HG02840 (cell line): ENCODE measurements around the gene FAM193A.
"Not testable (repeated sequence)": the region's sequence is repeated elsewhere in the genome, so short reads cannot be mapped to it uniquely, and the experiment has no call there.

Experiments used
- ATAC-seq: cut with Tn5 transposase; IDR thresholded peaks from one replicate; pipeline ENCODE4 v1.9.1; 2021; ENCODE audit warnings: mild to moderate bottlenecking, moderate library complexity, moderate number of reproducible peaks; ENCODE audit not compliant: unreplicated experiment, low FRiP score

Gene FAM193A

GRCh38 chr4:2570036-2570435 lies 33.6 kb downstream of the FAM193A start:
- no peak for ATAC-seq

DNA sequence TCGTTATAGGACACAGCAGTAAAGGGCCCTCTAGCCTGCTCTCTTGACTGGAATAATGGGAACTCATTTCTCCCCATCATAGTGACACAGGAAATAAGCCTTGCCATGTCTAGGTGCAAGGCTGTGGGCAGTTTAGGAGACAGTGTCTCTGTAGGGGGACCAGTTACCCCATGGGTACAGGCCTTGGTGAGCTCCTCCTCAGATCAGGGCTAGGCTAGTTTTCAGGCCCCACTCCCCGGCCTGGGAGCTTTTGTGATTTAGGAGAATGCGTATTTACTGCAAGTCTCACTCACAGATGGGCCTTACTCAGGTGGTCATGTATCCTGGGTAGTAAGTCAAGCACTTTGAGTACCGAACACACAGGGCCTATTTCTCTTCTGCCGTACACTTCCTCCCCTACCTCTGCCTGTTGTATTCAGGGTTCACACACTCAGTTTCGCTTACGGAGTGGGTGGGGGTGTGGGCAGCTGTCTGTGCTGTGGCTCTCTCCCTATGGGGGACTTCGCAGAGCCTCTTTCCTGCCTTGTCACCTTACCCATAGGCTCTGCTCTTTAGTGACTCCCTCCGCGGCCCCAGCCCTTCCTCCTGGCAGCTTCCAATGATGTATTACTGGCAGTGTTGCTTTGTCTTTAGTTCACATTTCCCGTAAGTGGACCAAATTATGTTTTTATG lies 34.2 kb downstream of the FAM193A start:
- ATAC-seq = peak; percentile 58

GRCh38 chr4:2572076-2572475 lies 35.6 kb downstream of the FAM193A start:
- no peak for ATAC-seq

GRCh38 chr4:2572866-2573265 lies 36.4 kb downstream of the FAM193A start:
- ATAC-seq = no peak

DNA sequence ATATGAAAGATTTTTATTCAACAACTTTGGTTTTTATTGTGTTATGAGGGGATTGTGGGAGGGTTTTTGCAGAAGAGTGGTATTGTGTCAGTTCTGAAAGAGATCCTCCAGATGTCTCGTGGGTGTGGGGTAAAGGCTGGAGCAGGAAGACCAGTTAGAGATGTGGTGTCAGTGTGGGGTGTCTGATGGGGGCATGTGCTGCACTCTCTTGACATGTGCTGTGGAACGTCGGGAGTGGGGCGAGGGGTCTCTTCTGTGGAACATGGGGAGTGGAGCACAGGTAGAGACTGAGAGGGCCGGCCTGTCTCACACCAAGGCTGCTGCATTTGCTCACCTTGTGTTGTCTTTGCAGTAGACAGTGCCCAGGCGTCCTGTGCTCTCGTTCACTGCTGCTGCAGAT lies 37.6 kb downstream of the FAM193A start:
- no peak for ATAC-seq

DNA sequence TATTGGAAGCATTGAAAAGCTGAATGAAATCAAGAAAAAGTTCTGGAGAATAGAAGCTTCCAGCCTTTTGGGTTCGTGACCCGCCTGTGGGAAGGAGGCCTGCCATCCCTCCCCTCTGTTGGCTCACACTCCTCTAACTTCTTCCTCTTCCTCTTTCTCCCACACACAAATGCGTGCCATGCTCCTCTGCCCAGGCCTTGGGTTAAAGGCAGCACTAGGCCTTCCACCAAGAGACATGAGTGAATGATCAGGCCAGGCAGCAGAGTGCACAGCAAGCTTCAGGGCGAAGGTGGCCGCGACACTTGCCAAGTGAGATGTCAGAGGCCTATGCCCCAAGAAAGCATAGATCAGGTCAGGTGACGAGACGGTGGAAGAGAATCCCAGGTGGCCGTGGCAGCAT lies 38.4 kb downstream of the FAM193A start:
- no peak for ATAC-seq

DNA sequence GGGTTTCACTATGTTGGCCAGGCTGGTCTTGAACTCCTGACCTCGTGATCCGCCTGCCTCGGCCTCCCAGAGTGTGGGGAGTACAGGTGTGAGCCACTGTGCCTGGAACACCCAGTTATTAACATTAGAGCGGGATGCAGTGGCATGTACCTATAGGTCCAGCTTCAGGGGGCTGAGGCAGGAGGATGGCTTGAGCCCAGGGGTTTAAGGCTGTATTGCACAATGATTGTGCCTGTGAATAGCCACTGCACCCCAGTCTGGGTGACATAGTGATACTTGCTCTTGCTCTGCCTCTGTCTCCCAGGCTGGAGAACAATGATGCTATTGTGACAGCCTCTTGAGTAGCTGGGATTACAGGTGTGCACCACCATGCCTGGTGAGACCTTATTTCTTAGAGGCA lies 39.8 kb downstream of the FAM193A start:
- ATAC-seq = no peak

DNA sequence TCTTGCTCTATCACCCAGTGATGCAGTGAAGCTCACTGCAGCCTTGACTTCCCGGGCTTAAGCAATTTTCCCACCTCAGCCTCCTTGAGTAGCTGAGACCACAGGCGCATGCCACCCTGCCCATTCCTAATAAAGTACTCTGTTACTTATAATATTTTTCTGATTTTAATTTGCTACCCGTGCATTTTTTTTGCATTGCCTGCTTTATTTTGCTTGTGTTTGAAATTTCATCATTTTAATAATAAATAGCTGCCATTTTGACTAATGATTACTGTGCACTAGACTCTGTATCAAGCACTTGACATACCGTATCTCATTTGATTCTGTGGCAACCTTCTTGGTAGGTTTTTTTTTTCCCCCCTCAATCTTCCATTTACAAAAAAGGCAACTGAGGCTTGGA lies 41.7 kb downstream of the FAM193A start:
- no peak for ATAC-seq

GRCh38 chr4:2579910-2580309 lies 43.5 kb downstream of the FAM193A start:
- no peak for ATAC-seq

DNA sequence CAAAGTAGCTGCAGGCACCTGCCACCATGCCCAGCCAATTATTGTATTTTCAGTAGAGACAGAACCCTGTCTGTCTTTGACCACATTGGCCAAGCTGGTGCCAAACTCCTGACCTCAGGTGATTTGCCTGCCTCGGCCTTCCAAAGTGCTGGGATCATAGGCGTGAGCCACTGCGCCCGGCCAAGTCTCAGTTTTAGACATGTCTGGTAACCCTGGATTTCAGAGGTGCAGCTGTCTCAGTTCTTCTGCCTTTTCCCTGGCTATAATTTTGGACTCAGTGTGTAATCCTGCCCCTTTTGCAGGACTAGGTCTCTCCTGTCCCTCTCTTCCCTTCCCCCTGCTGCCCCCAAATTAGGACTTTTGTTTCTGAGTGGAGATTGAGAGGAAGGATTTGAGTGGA lies 46.6 kb downstream of the FAM193A start:
- no peak for ATAC-seq

DNA sequence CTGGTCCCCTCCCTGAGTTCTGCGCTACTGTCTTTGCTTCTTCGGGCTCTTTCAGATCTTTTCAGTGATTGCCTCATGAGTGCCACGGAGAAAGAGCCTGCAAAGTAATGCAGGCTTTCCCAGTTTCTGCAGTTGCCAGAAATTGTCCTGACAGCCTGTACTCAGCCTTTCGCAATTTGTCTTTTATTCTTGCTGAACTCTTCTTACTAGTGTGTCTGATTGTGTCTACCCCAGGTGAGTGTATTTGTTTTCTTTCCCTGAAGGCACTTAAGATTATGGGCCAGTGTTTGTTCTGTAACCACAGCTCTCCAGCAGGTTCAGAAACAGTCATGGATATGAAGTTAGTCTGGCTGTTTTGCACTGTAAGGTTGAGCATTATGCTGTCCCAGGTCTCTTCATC lies 47.1 kb downstream of the FAM193A start:
- no peak for ATAC-seq

DNA sequence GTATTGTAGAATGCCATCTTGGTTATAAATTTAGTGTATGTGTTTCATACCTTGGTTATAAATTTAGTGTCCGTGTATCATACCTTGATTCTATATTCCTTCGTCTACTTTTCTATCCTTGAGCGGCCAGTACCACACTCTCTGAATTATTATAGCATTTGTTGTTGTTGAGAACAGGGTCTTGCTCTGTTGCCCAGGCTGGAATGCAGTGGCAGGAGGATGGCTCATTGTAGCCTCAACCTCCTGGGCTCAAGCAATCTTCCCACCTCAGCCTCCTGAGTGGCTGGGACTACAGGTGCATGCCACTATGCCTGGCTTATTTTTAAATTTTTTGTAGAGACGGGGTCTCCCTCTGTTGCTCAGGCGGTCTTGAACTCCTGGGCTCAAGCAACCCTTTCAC lies 50.1 kb downstream of the FAM193A start:
- no peak for ATAC-seq

GRCh38 chr4:2587213-2587823 lies 50.9 kb downstream of the FAM193A start:
- no peak for ATAC-seq

- ATAC-seq = no peak
Observed at GRCh38 chr4:2588259-2588658, 51.8 kb downstream of the FAM193A start.

DNA sequence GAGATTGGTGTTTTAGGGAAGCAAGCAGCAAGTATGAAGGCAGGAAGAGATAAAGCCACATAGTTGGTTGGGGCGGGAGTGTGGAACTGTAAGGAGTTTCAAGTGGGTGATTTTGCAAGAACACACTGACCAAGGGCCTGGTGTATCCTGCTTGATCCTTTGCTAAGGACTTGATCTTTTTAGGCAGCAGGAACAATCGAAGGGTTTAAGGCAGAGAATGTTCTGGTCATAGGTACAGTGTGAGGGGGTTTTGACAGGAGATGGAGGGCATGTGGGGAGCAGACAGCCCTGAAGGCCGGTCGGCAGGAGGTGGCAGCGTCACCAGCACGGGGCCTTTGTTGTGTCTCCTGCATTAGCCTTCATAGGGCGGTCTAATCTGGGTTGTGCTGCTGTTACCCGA lies 54.7 kb downstream of the FAM193A start:
- no peak for ATAC-seq

GRCh38 chr4:2592014-2592413 lies 55.6 kb downstream of the FAM193A start:
- not testable (repeated sequence) for ATAC-seq

GRCh38 chr4:2592572-2592971 lies 56.1 kb downstream of the FAM193A start:
- no peak for ATAC-seq

DNA sequence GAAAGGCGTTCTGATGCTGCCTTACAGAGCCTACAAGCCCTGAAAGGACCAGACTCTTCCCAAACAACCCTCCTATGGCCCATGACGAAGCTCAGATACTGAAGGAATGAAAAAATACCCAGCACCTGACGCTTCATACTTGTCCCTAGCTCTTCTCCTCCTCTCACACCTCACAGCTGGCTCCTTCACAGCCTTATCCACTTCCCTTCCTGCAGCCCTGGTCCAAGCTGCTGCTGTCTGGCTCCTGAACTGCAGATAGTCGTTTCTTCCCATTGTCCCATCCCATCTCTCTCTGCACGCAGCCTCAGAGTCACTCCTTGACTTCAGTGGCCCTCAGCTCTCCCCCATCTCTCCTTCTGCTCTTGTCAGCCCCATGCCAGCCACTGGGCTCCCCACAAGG lies 56.6 kb downstream of the FAM193A start:
- no peak for ATAC-seq

GRCh38 chr4:2595436-2595835 lies 59.0 kb downstream of the FAM193A start:
- no peak for ATAC-seq

GRCh38 chr4:2595952-2596552 lies 59.6 kb downstream of the FAM193A start:
- ATAC-seq = no peak

- no peak for ATAC-seq
Observed at GRCh38 chr4:2596611-2597010, 60.2 kb downstream of the FAM193A start.
